Stimulated activated CD8-positive, alpha-beta memory T cell treated with anti-CD3 and anti-CD28 coated beads, Interleukin-4, amount 100 ng/mL, for 1 hour (primary cell): ENCODE data around the gene TBX1.
"Not testable (repeated sequence)": the region's sequence is repeated elsewhere in the genome, so short reads cannot be mapped to it uniquely, and the experiment has no call there.

Experiments used
- DNase-seq, 2 donors: peaks; one replicate each; pipeline ENCODE4 v3.0.0-alpha.2; 2020; ENCODE audit warnings: low read depth in 2 of 2, low spot score in 1 of 2

The TBX1 gene

GRCh38 chr22:19779685-19780268 lies 19.2 kb downstream of the TBX1 start:
- DNase-seq, result no peak

- DNase-seq, result no peak
Observed at GRCh38 chr22:19782533-19782932, 22.0 kb downstream of the TBX1 start.

DNA sequence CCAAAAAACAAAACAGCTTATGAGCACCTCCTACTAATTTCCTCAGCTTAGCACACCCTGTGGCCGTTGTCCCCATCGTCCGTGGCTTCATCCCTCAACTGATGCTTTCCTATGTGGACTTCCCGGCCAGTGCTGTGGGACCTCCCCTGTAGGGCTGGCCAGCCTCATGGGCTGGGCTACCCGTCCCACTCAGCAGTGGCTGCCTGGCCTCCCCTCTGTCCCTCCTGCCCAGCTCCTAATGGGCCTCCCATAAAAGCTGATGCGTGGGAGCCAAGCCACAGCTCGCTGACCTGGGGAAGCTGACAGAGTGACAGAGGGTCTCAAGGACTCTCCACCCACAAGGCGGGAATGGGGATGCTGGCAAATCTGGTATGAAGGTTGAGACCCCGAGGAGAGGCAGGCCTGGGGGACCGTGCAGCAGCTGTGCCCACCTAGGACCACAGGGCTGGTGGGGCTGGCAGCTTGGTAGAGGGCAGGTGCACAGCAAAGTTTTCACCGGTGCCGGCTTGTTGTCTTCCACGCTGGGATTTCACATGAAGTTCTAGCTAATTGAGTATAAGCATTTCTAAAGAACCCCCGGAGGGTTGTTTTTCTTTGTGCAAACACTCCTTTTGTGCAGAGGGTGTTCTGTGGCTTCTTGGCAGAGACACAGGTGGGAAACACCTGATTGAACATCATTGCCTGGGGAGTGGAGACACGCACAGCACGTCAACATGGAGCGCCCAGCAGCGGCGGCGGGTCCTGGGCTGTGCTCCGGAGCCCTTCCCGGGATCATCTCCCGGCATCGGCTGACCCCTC lies 23.2 kb downstream of the TBX1 start:
- DNase-seq, result no peak

DNA sequence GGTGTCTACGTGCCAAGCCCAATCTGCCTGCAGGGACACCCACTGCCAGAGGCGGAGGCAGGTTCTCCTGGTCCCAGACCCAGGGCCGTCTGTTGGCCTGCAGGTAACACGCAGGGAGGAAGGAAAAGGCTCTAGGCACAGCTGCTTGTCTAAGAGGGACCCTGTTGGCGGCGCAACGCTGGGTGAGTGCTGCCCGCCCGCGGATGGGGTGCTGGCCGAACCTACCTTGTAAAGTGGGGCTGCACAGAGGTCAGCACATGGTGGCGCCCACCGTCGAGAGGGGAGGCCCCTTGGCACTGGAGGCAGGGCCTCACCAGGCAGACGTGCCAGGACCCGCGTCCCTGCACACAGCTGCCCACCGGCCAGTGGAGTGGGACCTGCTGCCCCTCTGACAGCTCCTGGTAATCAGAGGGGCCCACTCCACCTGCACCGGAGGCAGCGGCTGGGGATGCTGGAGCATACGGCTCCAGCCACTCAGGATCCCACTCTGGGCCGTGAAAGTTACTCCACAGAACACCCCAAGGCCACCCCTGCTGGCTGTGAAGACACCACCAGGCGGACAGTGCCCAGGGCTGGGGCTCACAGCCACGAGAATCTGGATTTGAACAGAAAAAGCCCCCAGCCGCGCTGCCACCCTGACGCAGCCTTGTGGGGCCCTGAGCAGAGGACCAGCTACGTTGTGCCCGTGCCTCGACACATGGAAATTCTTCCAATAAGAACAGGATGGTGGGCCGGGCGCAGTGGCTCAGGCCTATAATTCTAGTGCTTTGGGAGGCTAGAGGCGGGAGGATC lies 24.0 kb downstream of the TBX1 start:
- DNase-seq, result no peak

GRCh38 chr22:19785461-19786263 lies 25.1 kb downstream of the TBX1 start:
- DNase-seq, result no peak

DNA sequence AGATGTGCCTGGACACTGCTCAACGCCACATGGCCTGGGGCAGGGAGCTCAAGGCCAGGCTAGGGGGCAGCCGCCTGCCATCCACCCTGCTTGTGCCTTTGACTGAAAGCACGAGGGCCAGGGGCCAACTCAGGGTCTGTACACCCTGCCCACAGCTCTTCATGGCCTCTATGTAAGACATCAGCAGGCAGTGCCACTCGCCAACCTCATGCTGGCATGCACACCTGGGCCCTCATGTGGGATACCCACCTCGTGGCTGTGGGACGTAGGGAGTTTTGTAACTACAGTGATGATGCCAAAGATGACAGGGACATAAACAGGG lies 25.6 kb downstream of the TBX1 start:
- no peak for DNase-seq

- no peak for DNase-seq
Observed at GRCh38 chr22:19786959-19787848, 26.6 kb downstream of the TBX1 start.

DNA sequence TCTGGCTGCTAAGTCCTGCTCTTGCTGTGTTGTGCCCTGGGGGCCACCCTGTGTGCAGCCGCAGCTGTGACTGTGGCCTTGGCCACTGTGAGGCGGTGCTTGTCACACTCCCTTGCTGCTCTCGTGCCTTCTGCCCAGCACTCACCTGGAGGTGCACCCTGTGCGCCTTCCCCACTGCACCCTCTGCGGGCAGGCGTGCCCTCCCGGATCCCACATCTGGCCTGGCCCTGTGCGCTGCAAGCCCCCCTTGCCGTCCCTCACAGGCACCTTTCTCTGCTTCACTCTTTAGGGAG lies 27.2 kb downstream of the TBX1 start:
- no peak for DNase-seq

DNA sequence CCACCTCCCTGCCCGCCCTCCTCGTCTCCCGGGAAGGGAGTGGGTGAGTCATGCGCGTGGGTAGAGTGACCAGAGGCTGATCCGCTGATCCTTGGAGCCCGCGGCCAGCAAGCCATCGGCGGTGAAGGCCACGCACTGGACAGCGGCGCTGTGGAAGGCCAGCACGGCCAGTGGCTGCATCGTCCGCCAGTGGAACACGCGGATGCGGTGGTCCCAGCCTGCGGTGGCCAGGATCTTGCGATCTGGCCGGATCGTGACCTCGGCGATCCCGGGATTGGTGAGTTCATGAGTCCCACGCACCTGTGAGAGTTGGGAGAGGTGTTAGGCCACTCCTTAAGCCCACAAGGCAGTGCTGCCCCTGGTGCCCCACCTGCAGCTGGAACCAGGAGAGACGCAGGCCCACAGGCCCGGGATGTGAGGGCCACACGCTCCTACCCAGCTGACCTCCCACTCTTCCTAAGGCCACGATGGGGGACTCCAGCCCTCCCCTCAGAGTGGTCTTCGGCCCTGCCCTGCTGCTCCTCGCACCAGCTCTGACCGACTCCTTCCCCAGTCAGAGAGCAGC lies 28.2 kb downstream of the TBX1 start:
- DNase-seq, result no peak

DNA sequence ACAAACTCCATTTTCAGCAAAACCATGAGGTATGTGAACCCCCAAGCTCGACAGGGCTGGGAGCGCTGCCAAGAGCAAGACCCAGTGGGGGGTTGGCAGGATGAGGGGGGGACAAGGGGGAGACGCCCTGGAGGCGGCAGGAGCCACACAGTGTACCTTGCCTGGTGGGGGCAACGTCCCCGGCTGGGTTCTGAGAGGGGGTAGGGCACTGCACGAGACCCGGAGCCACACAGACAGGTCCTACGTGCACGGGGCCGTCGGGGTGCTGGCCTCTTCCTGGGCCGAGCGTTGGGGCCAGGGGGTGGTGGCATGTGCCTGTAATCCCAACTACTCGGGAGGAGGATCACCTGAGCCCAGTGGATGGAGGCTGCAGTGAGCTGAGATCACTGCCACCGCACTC lies 28.8 kb downstream of the TBX1 start:
- no peak for DNase-seq

GRCh38 chr22:19789828-19790227 lies 29.2 kb downstream of the TBX1 start:
- no peak for DNase-seq

- no peak for DNase-seq
Observed at GRCh38 chr22:19791243-19791642, 30.7 kb downstream of the TBX1 start.

DNA sequence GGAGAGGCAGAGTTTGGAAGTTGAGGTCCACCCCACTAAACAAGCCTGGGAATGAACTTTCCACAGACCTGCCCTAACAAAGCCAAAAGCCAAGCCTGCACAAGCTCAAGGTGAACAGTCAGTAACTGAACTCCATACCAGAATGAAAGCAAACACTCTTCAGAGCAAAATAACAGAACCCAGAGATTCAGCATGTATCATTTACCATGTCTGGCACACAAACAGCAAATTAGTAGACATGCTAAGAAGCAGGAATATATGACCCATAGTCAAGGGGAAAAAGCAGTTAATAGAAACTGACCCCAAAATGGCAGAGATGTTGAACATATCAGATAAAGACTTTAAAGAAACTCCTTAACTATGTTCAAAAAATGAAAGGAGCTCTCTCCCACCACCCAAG lies 31.3 kb downstream of the TBX1 start:
- no peak for DNase-seq

GRCh38 chr22:19792383-19792896 lies 31.9 kb downstream of the TBX1 start:
- not testable (repeated sequence) for DNase-seq

GRCh38 chr22:19793161-19793560 lies 32.6 kb downstream of the TBX1 start:
- no peak for DNase-seq

DNA sequence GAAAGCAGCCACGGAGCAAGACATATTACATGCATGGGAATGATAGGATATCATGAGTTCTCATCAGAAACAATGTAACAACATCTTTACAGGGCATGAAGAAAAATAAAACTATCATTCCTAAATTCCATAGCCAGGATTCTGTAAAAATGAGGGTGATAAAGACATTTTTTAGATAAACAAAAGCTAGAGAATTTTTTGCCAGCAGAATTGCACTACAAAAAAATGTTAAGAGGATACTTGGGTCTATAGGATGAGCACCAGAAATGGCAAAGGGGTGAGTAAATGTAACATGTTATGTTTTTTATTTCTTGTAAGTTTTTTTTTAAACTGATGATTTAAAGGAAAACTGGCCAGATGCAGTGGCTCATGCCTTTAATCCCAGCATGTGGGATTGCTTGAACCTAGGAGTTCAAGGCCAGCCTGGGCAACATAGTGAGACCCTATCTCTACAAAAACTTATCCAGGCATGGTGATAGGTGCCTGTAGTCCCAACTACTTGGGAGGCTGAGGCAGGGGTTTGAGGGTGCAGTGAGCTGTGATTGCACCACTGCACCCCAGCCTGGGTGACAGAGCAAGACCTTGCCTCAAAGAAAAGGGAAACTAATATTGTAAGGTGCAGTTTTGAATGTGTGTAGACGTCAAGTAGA lies 33.2 kb downstream of the TBX1 start:
- no peak for DNase-seq

GRCh38 chr22:19795617-19796008 lies 35.0 kb downstream of the TBX1 start:
- no peak for DNase-seq

DNA sequence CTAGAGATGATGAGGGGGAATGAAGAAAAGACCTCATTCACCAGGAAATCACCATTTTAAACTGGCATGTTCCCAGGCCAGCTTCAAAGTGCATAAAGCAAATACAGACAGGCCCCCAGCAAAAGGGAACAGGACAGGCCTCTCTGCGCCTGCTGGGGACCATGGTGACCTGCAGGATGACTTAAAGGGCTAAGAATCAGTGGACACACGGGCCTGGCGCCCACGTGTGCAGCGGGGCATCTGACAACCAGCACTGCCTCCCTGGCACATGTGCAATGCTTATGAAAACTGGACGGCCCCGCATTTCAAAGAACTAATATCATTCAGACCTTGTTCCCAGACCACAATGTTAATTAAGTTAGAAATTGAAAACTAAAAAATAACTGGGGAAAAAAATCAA lies 35.6 kb downstream of the TBX1 start:
- no peak for DNase-seq

DNA sequence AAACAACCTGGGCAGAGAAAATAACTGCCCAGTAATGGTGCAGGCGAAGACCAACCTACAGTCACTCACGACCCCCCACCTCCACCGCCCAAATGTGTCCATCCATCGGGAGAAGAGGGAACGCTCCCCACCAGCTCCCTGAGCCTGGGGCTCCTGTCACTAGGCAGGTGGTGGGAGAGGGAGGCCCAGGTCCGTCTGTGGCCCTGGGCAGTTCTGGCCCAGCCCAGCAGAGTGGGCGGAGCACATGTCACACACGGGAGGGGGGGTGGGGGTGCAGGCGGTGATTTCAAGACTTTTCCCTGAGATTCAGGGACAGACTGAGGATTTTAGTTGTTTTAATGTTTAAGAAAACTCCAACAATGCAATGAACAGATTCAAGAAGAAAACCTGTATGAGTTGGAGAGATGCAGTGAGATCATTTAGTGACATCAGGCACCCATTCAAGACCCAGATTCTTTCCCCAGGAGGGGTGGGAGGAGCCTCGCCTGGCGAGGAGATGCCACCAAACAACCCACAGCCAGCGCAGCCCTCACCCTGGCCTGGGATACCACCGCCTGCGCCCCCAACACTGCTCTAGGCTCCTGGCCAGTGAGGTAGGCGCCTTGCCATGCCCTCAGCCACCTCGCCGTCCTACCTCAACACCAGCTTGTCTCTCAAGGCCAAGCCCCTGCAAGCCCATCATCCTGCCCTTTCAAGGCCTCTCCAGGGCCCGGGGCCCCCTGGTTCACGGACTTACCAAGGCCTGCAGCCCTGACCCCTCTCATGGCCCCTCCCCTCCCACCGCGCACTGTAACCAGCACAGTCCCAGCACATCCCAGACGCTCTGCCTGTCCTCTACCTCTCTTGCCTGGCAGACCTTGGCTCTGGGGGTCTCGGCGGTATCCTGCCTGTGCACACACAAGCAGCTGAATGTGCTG lies 36.8 kb downstream of the TBX1 start:
- DNase-seq, result no peak
